HL-60 (cell line): ENCODE results near the gene S100PBP.
"Not testable (repeated sequence)": the region's sequence is repeated elsewhere in the genome, so short reads cannot be mapped to it uniquely, and the experiment has no call there.

Experiments
- GABPA ChIP-seq: IDR thresholded peaks from 2 replicates; pipeline ENCODE4 v1.6.1; 2012; ENCODE audit warnings: low read depth
- POLR2AphosphoS5 ChIP-seq: IDR thresholded peaks from 2 replicates; pipeline ENCODE4 v1.6.1; 2012; ENCODE audit warnings: low read depth
- SPI1 ChIP-seq: IDR thresholded peaks from 2 replicates; pipeline ENCODE4 v1.6.1; 2012; ENCODE audit warnings: low read depth, mild to moderate bottlenecking, borderline replicate concordance
- TF ChIP-seq, protein P1 (sequence below): IDR thresholded peaks from one replicate; pipeline ENCODE4 v1.5.1; 2011; ENCODE audit warnings: low read length, control low read depth, inconsistent platforms; ENCODE audit not compliant: insufficient read depth

DNA sequence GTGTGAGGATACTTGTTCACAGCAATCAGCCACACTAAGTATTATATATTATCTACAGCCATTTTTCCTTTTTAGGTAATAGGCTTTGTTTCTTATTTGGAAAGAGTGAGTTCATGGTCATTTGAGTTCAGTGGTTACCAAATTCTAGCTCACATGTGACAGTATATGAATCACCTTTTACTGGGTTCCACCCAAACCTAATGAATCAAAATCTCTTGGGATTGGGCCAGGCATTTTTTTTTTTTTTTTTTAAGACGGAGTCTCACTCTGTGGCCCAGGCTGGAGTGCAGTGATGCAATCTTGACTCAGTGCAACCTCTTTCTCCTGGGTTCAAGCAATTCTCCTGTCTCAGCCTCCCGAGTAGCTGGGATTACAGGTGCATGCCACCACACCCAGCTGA, 28.1 kb upstream of the S100PBP start:
- TF ChIP-seq, protein P1, sequence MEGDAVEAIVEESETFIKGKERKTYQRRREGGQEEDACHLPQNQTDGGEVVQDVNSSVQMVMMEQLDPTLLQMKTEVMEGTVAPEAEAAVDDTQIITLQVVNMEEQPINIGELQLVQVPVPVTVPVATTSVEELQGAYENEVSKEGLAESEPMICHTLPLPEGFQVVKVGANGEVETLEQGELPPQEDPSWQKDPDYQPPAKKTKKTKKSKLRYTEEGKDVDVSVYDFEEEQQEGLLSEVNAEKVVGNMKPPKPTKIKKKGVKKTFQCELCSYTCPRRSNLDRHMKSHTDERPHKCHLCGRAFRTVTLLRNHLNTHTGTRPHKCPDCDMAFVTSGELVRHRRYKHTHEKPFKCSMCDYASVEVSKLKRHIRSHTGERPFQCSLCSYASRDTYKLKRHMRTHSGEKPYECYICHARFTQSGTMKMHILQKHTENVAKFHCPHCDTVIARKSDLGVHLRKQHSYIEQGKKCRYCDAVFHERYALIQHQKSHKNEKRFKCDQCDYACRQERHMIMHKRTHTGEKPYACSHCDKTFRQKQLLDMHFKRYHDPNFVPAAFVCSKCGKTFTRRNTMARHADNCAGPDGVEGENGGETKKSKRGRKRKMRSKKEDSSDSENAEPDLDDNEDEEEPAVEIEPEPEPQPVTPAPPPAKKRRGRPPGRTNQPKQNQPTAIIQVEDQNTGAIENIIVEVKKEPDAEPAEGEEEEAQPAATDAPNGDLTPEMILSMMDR = not testable (repeated sequence)
- TF ChIP-seq POLR2AphosphoS5, GABPA, SPI1: not testable (repeated sequence)
